GM12878 (cell line): Measurements from ENCODE around the gene PAX5. TPM values are rescaled to one million over a fixed set of nuclear protein-coding genes. Genes with fewer than 3 reads are reported as not detected.
A peak's percentile ranks its signal among the peaks of the same experiment; 100 is the strongest.

Experiments used
- ATAC-seq: fragments of 200-7000 bp; cut with Tn5 transposase; 3 replicates; pipeline ENCODE4 v1.9.1; 2020; ENCODE audit warnings: mild to moderate bottlenecking, moderate library complexity
- BruUV-seq: library from RNA; stranded (reverse); fragments of 400-500 nt; replicated peaks from 2 replicates; lab custom pipeline; 2021; lab: Mats Ljungman, UMichigan
- CTCF ChIA-PET: fragments of 300-600 bp; sonication (Branson Sonifier 250); formaldehyde crosslinking; extraction: SDS; loops from one replicate; lab custom pipeline; 2021; ENCODE audit warnings: inconsistent platforms; lab: Yijun Ruan, JAX
- POLR2A ChIA-PET: fragments of 350-600 bp; formaldehyde crosslinking; extraction: SDS; loops from one replicate; lab custom pipeline; 2021; ENCODE audit warnings: inconsistent platforms; lab: Charles Lee
- RAD21 ChIA-PET: fragments of 300-600 bp; sonication (Branson Sonifier 250); formaldehyde crosslinking; loops from one replicate; lab custom pipeline; 2023; ENCODE audit warnings: antibody characterized with exemption; ENCODE audit not compliant: unreplicated experiment; lab: Charles Lee
- SMC1A ChIA-PET: fragments of 300-600 bp; sonication (Branson Sonifier 250); formaldehyde crosslinking; loops from one replicate; lab custom pipeline; 2023; ENCODE audit not compliant: unreplicated experiment, uncharacterized antibody; lab: Charles Lee
- DNase-seq: peaks from one replicate; pipeline ENCODE4 v3.0.0-alpha.2; 2011; ENCODE audit warnings: low read depth, low spot score
- FAIRE-seq: peaks from 3 replicates; lab custom pipeline; 2011; peaks lifted over from hg19 to GRCh38; lab: Jason Lieb, UNC
- H2AFZ ChIP-seq: 2 replicates; pipeline ENCODE4 v1.6.0; 2011; ENCODE audit warnings: low read depth, low read length, control low read depth; ENCODE audit not compliant: control insufficient read depth
- H3K27ac ChIP-seq: 2 replicates; pipeline ENCODE4 v1.5.1; 2011; ENCODE audit warnings: control low read depth; ENCODE audit not compliant: control insufficient read depth, insufficient read depth
- H3K27me3 ChIP-seq, 2 experiments: replicated peaks in 1 of 2; 2 replicates each; pipeline versions ENCODE4 v1.6.0 to v1.6.1; 2011; ENCODE audit warnings: low read length in 1 of 2; ENCODE audit not compliant: control insufficient read depth in 2 of 2, insufficient read depth in 2 of 2
- H3K36me3 ChIP-seq, 2 experiments: 2 replicates each; pipeline ENCODE4 v1.5.1; 2011; ENCODE audit warnings: low read length in 1 of 2; ENCODE audit not compliant: control insufficient read depth in 2 of 2, insufficient read depth in 2 of 2
- H3K4me1 ChIP-seq: 2 replicates; pipeline ENCODE4 v1.6.1; 2011; ENCODE audit warnings: mild to moderate bottlenecking, low read length, moderate library complexity, mixed read lengths; ENCODE audit not compliant: control insufficient read depth, insufficient read depth
- H3K4me2 ChIP-seq: 2 replicates; pipeline ENCODE4 v1.6.0; 2011; ENCODE audit warnings: control low read depth; ENCODE audit not compliant: control insufficient read depth, insufficient read depth
- H3K4me3 ChIP-seq: fragments of 200-600 bp; sonication (generic); 2 replicates; pipeline ENCODE4 v1.5.1; 2016
- H3K79me2 ChIP-seq: 2 replicates; pipeline ENCODE4 v1.6.0; 2011; ENCODE audit warnings: low read length; ENCODE audit not compliant: control insufficient read depth, insufficient read depth
- H3K9ac ChIP-seq: 2 replicates; pipeline ENCODE4 v1.8.0; 2011; ENCODE audit warnings: low read length, control low read depth, mixed read lengths; ENCODE audit not compliant: control insufficient read depth, insufficient read depth
- H3K9me3 ChIP-seq: replicated peaks from 3 replicates; pipeline ENCODE4 v1.5.1; 2011; ENCODE audit warnings: mild to moderate bottlenecking, low read length; ENCODE audit not compliant: control insufficient read depth, insufficient read depth
- H4K20me1 ChIP-seq: 2 replicates; pipeline ENCODE4 v1.6.0; 2011; ENCODE audit not compliant: control insufficient read depth, insufficient read depth
- BACH1 ChIP-seq: fragments of 450-650 bp; IDR thresholded peaks from 2 replicates; pipeline ENCODE4 v1.6.1; 2017; ENCODE audit warnings: mild to moderate bottlenecking, borderline replicate concordance
- EED ChIP-seq: sonication (generic); IDR thresholded peaks from 2 replicates; pipeline ENCODE4 v1.6.1; 2016; ENCODE audit warnings: antibody characterized with exemption, low read depth
- JUND ChIP-seq: IDR thresholded peaks from 2 replicates; pipeline ENCODE4 v1.6.1; 2012; ENCODE audit warnings: low read depth, mild to moderate bottlenecking, low read length, improper control_type of control experiment, moderate library complexity
- MYC ChIP-seq: IDR thresholded peaks from 2 replicates; pipeline ENCODE4 v1.6.1; 2011; ENCODE audit warnings: mild to moderate bottlenecking, low read length, moderate library complexity, inconsistent platforms; ENCODE audit not compliant: insufficient read depth, insufficient replicate concordance, insufficient read length, severe bottlenecking
- NFIC ChIP-seq: IDR thresholded peaks from 2 replicates; pipeline ENCODE4 v1.6.1; 2012; ENCODE audit warnings: low read depth, mild to moderate bottlenecking, inconsistent platforms, low read length, moderate library complexity
- STAT1 ChIP-seq: fragments of 450-650 bp; conservative IDR thresholded peaks from 2 replicates; pipeline ENCODE4 v1.6.1; 2014; ENCODE audit warnings: antibody characterized with exemption, mild to moderate bottlenecking
- ZZZ3 ChIP-seq: IDR thresholded peaks from 2 replicates; pipeline ENCODE4 v1.6.1; 2011; ENCODE audit warnings: low read depth; ENCODE audit not compliant: control insufficient read depth, insufficient read length
- whole genome bisulfite sequencing: methylation state at CpG from one replicate; pipeline ENCODE4 v1.1.6; 2016; ENCODE audit warnings: low lambda C conversion rate; ENCODE audit not compliant: insufficient replicate concordance, insufficient coverage; ENCODE audit errors: missing lambda C conversion rate; 5-methylcytosine and 5-hydroxymethylcytosine counted together
- in situ Hi-C: fragments of 300-500 bp; cut with MboI; formaldehyde crosslinking; loops from 9 replicates; pipeline ENCODE4 v1.14.3; 2018; ENCODE audit warnings: mixed read lengths
- intact Hi-C: fragments of 100-400 bp; cut with micrococcal nuclease; formaldehyde crosslinking; loops from one replicate; pipeline ENCODE4 v1.14.2; 2022; ENCODE audit not compliant: unreplicated experiment
- polyA plus RNA-seq, 11 experiments: library from polyadenylated mRNA; depleted of rRNA in 4 of 11; unstranded in 6 of 11; stranded (reverse) in 5 of 11; fragments of >200 nt; fragmentation: Nextera tagmentation in 4 of 11; fragmentation: Illumina TruSeq in 1 of 11; extraction: Ambion mirVana in 4 of 11; extraction: Trizol in 1 of 11; gene quantifications; 1 replicate in 1 of 11; 2 replicates in 10 of 11; pipeline versions ENCODE4 v1.2.1 to v1.2.3, GENCODE V29; 2011 to 2016; ENCODE audit warnings: inconsistent platforms in 2 of 11, missing spikeins in 2 of 11, low read depth in 1 of 11
- total RNA-seq, 4 experiments: library from RNA; depleted of rRNA in 3 of 4; stranded (reverse); fragments of >200 nt in 3 of 4; fragmentation: Illumina TruSeq in 1 of 4; extraction: Trizol in 1 of 4; gene quantifications; 2 replicates each; pipeline versions ENCODE4 v1.2.1 to v1.2.3, GENCODE V29; 2013 to 2021
- TF ChIP-seq, protein P1 (sequence below): fragments of 450-650 bp; IDR thresholded peaks from 2 replicates; pipeline ENCODE4 v1.6.1; 2017; ENCODE audit warnings: mild to moderate bottlenecking
- TF ChIP-seq, protein P2 (sequence below): fragments of 450-650 bp; IDR thresholded peaks from 2 replicates; pipeline ENCODE4 v1.6.1; 2016; ENCODE audit warnings: mild to moderate bottlenecking

PAX5 gene
- total and polyA plus RNA-seq, 10 of the 15 experiments (the other 5 are each of a cell fraction or from before 2014, with no cell fraction given): 2.2 to 123 (median 31.9) TPM

DNA sequence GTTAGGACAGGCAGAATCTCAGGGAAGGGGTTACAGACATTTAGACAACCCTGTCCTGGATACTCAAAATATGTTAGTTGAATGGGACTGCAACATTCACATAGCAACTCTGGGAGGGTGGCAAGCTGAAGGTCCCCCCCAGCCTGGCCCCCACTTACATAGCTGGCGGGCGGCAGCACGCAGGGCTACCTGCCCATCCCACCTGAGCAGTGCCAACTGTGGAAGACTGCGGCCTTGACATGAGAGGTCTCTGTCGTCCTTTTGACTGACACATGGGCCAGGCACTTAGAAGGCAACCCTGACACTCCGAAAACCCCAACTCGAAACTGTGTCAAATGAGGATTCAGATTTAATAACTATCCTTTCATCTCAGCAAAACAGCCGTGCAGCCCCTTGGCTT lies 16.5 kb downstream of the PAX5 start:
- Histone ChIP-seq H3K27me3 (no peaks in the 10 kb centered on the region), H3K4me1 (peaks cover 21% of the 10 kb centered on the region)
- intact Hi-C loops: no loop called here

DNA sequence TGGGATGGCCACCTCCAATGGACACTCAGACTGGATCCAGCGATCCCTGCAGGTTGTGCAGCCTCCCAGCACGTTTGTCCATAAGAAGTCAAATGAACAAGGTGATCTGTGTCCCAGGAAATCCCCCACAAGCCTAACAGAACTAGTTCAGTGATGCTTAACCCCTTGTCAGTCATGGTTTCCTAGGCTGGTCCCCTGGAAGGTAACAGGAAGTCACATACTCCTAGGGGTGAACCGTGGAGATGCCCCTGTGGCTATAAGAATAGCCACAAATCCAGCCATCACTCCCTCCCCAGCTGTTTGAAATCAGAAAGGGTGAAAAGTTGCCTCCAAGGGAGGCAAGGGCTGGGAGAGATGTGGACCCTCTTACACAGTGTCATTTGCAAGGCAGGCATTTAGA lies 22.5 kb downstream of the PAX5 start:
- Histone ChIP-seq H3K4me3 (peak overlapping the region; percentile 61), H3K4me2 (peak overlapping the region; percentile 43), H3K79me2 (peaks cover 78% of the 10 kb centered on the region), H3K4me1 (peaks cover 63% of the 10 kb centered on the region), H3K27ac (peak overlapping the region; percentile 83), H3K36me3 (peaks cover 36 to 63% of the 10 kb centered on the region in 2 experiments), H3K27me3 (no peaks in the 10 kb centered on the region), H3K9me3 (no peaks in the 10 kb centered on the region), H3K9ac (peak overlapping the region; percentile 77; the same call in 1 of the 2 replicates), H2AFZ (no peak overlapping the region), H4K20me1 (no peaks in the 10 kb centered on the region)
- SMC1A ChIA-PET: interaction anchor here (0.5 to 12.3 kb wide), 6 partner anchors 10 to 273 kb away, joined by 3 to 227 read pairs (median 3); no protein-coding TSS in a partner anchor
- WGBS: 37% methylated on average over 3 of the region's 3 CpGs
- CTCF ChIA-PET: interaction anchor here (1.9 to 9.4 kb wide), 4 partner anchors 10 to 26 kb away, joined by 6 to 140 read pairs (median 20); no protein-coding TSS in a partner anchor
- POLR2A ChIA-PET: interaction anchor here (1.2 to 17.3 kb wide), 5 partner anchors 12 to 289 kb away, joined by 3 to 354 read pairs (median 7); no protein-coding TSS in a partner anchor
- no TSS peak for BruUV-seq
- no peak for DNase-seq
- intact Hi-C loops: no loop called here
- ATAC-seq: peak; percentile 76
- RAD21 ChIA-PET: interaction anchor here (0.7 to 4.5 kb wide), 7 partner anchors 11 to 139 kb away, joined by 3 to 45 read pairs (median 3); no protein-coding TSS in a partner anchor
- no peak for FAIRE-seq
- in situ Hi-C loops: loop anchor here (10.0 kb wide), 1 partner anchor 57 kb away; no protein-coding TSS in a partner anchor
- TF ChIP-seq STAT1 (no peak), BACH1 (no peak), MYC (no peak), JUND (no peak), NFIC (0 out of 2 replicates have a peak, but pooled peaks have one; percentile 34), ZZZ3 (no peak)
- TF ChIP-seq, protein P1, sequence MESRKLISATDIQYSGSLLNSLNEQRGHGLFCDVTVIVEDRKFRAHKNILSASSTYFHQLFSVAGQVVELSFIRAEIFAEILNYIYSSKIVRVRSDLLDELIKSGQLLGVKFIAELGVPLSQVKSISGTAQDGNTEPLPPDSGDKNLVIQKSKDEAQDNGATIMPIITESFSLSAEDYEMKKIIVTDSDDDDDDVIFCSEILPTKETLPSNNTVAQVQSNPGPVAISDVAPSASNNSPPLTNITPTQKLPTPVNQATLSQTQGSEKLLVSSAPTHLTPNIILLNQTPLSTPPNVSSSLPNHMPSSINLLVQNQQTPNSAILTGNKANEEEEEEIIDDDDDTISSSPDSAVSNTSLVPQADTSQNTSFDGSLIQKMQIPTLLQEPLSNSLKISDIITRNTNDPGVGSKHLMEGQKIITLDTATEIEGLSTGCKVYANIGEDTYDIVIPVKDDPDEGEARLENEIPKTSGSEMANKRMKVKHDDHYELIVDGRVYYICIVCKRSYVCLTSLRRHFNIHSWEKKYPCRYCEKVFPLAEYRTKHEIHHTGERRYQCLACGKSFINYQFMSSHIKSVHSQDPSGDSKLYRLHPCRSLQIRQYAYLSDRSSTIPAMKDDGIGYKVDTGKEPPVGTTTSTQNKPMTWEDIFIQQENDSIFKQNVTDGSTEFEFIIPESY: no peak
- TF ChIP-seq, protein P2, sequence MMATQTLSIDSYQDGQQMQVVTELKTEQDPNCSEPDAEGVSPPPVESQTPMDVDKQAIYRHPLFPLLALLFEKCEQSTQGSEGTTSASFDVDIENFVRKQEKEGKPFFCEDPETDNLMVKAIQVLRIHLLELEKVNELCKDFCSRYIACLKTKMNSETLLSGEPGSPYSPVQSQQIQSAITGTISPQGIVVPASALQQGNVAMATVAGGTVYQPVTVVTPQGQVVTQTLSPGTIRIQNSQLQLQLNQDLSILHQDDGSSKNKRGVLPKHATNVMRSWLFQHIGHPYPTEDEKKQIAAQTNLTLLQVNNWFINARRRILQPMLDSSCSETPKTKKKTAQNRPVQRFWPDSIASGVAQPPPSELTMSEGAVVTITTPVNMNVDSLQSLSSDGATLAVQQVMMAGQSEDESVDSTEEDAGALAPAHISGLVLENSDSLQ: peak; percentile 82

More for the DNA sequence above, 16.5 kb downstream of the PAX5 start:
- CTCF ChIA-PET: interaction anchor here (11.2 kb wide), 1 partner anchor 10 kb away, joined by 140 read pairs; no protein-coding TSS in a partner anchor
- H3K36me3 ChIP-seq: peaks cover 22 to 48% of the 10 kb centered on the region in 2 experiments
- TF ChIP-seq, protein P2: peak; percentile 18; the same call in 1 of the 2 replicates
- TF ChIP-seq EED: no peak
- no peak overlapping the region for H3K9ac ChIP-seq
- H3K4me3 ChIP-seq: no peak overlapping the region
- SMC1A ChIA-PET: interaction anchor here (1.2 to 13.2 kb wide), 4 partner anchors 9 to 319 kb away, joined by 3 to 227 read pairs (median 6); no protein-coding TSS in a partner anchor
- FAIRE-seq (no peak), DNase-seq (no peak), ATAC-seq (no peak; the same call in 2 of the 3 replicates)
- 55% methylated on average over 8 of the region's 8 CpGs for WGBS
- RAD21 ChIA-PET: no interaction called here
- peak overlapping the region; percentile 19; the same call in 1 of the 2 replicates for H3K4me2 ChIP-seq
- no peak overlapping the region for H3K27ac ChIP-seq
- no peaks in the 10 kb centered on the region for H3K9me3 ChIP-seq
- peaks cover 79% of the 10 kb centered on the region for H3K79me2 ChIP-seq
- BruUV-seq: no TSS peak
- in situ Hi-C loops: loop anchor here (10.0 kb wide), 1 partner anchor 63 kb away; no protein-coding TSS in a partner anchor
- no peak overlapping the region for H2AFZ ChIP-seq
- H4K20me1 ChIP-seq: peaks cover 2% of the 10 kb centered on the region; the same call in 1 of the 2 replicates
- POLR2A ChIA-PET: interaction anchor here (19.3 kb wide), 1 partner anchor 14 kb away, joined by 354 read pairs; no protein-coding TSS in a partner anchor
